PFSK-1 (cell line): Measurements from ENCODE around the gene KLHL3.

Experiments used
- POLR2AphosphoS5 ChIP-seq: IDR thresholded peaks from 2 replicates; pipeline ENCODE4 v1.6.1; 2012; ENCODE audit warnings: low read depth, mild to moderate bottlenecking, control low read depth, low read length, moderate library complexity
- SIN3A ChIP-seq: IDR thresholded peaks from 2 replicates; pipeline ENCODE4 v1.6.1; 2012; ENCODE audit warnings: mild to moderate bottlenecking, low read length, moderate library complexity, borderline replicate concordance; ENCODE audit not compliant: insufficient read depth
- TAF1 ChIP-seq: IDR thresholded peaks from 2 replicates; pipeline ENCODE4 v1.6.1; 2012; ENCODE audit warnings: low read length, control low read depth, borderline replicate concordance; ENCODE audit not compliant: insufficient read depth

DNA sequence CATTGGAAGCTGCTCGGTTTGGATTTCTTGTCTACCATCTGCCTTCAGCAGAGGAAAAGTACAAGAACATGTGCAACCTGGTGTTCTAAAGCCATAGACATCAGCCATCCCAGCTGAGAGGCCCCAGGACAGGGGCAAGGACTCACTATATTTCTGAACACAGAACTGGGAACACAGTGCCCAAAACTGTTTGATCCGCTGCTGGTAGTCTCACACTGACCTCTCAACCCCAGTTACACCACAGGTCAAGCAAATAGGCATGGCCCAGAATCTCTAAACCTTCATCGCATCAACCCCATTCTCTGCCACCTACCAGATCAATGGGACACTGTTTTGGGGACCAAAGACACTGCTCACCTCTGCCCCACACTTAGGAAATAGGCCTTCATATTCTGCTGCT, 2.0 kb downstream of the KLHL3 start:
- TF ChIP-seq TAF1 (no peak), SIN3A (no peak), POLR2AphosphoS5 (no peak)
